H1 (cell line): ENCODE measurements around the gene IL13. TPM values are rescaled to one million over a fixed set of nuclear protein-coding genes. Genes with fewer than 3 reads are reported as not detected.

Experiments
- CTCF ChIA-PET: fragments of 300-600 bp; sonication (Branson Sonifier 250); formaldehyde crosslinking; loops from one replicate; lab custom pipeline; 2021; ENCODE audit not compliant: partially characterized antibody; lab: Charles Lee
- POLR2A ChIA-PET: fragments of 300-600 bp; sonication (Branson Sonifier 250); formaldehyde crosslinking; loops from one replicate; lab custom pipeline; 2021; ENCODE audit warnings: inconsistent platforms; ENCODE audit not compliant: partially characterized antibody; lab: Charles Lee
- DNase-seq, 2 experiments: peaks; one replicate each; pipeline versions ENCODE4 v3.0.0 to v3.0.0-alpha.2; 2010 to 2022; ENCODE audit warnings: low spot score in 2 of 2, low read depth in 1 of 2, mixed read lengths in 1 of 2
- FAIRE-seq: peaks from 2 replicates; lab custom pipeline; 2011; peaks lifted over from hg19 to GRCh38; lab: Jason Lieb, UNC
- H2AFZ ChIP-seq: 2 replicates; pipeline ENCODE4 v1.8.1; 2012; ENCODE audit warnings: low read length, inconsistent platforms
- H2AK5ac ChIP-seq: 2 replicates; pipeline ENCODE4 v1.6.1; 2013; ENCODE audit warnings: low read depth, low read length
- H2BK120ac ChIP-seq: replicated peaks from 2 replicates; pipeline ENCODE3; 2013; ENCODE audit warnings: low read depth, low read length, inconsistent platforms
- H2BK12ac ChIP-seq: 2 replicates; pipeline ENCODE4 v1.6.1; 2013; ENCODE audit warnings: low read depth, low read length
- H2BK15ac ChIP-seq: 2 replicates; pipeline ENCODE4 v1.6.1; 2013; ENCODE audit warnings: low read length
- H2BK20ac ChIP-seq: 2 replicates; pipeline ENCODE4 v1.6.1; 2013; ENCODE audit warnings: low read length
- H2BK5ac ChIP-seq: 2 replicates; pipeline ENCODE4 v1.6.1; 2013; ENCODE audit warnings: low read depth, low read length
- H3K14ac ChIP-seq: 2 replicates; pipeline ENCODE4 v1.6.1; 2013; ENCODE audit warnings: inconsistent platforms; ENCODE audit not compliant: insufficient read length
- H3K18ac ChIP-seq: 2 replicates; pipeline ENCODE4 v1.6.1; 2013; ENCODE audit warnings: low read length; ENCODE audit errors: extremely low read depth
- H3K23ac ChIP-seq: 2 replicates; pipeline ENCODE4 v1.6.1; 2013; ENCODE audit warnings: inconsistent platforms; ENCODE audit not compliant: insufficient read length
- H3K23me2 ChIP-seq: 2 replicates; pipeline ENCODE4 v1.6.1; 2013; ENCODE audit warnings: low read depth, low read length
- H3K27ac ChIP-seq: 2 replicates; pipeline ENCODE4 v1.6.1; 2011; ENCODE audit warnings: low read depth, low read length, inconsistent platforms
- H3K27me3 ChIP-seq, 4 experiments: replicated peaks in 1 of 4; 1 replicate in 1 of 4; 2 replicates in 3 of 4; pipeline versions ENCODE4 v1.6.1 to v1.8.1; 2011 to 2013; ENCODE audit warnings: low read length in 3 of 4, mild to moderate bottlenecking in 3 of 4, inconsistent platforms in 2 of 4, mixed read lengths in 2 of 4, moderate library complexity in 1 of 4; ENCODE audit not compliant: control insufficient read depth in 3 of 4, insufficient read depth in 3 of 4; ENCODE audit errors: extremely low read depth in 1 of 4
- H3K36me3 ChIP-seq, 4 experiments: 2 replicates each; pipeline versions ENCODE4 v1.6.1 to v1.8.1; 2011 to 2013; ENCODE audit warnings: mild to moderate bottlenecking in 4 of 4, low read length in 3 of 4, moderate library complexity in 2 of 4, control low read depth in 1 of 4, inconsistent platforms in 1 of 4; ENCODE audit not compliant: insufficient read depth in 4 of 4, control insufficient read depth in 2 of 4
- H3K4ac ChIP-seq: replicated peaks from 2 replicates; pipeline ENCODE3; 2013; ENCODE audit warnings: low read length, low read depth, mixed read lengths, inconsistent platforms; ENCODE audit not compliant: insufficient read length
- H3K4me1 ChIP-seq, 4 experiments: replicated peaks in 1 of 4; 1 replicate in 1 of 4; 2 replicates in 3 of 4; pipeline versions ENCODE4 v1.6.1 to v1.8.1; 2011 to 2013; ENCODE audit warnings: low read length in 3 of 4, inconsistent platforms in 2 of 4, mixed read lengths in 1 of 4; ENCODE audit not compliant: insufficient read depth in 4 of 4, control insufficient read depth in 3 of 4
- H3K4me2 ChIP-seq, 2 experiments: 2 replicates each; pipeline versions ENCODE4 v1.6.1 to v1.8.1; 2011 to 2013; ENCODE audit warnings: low read depth in 2 of 2, low read length in 2 of 2, control low read depth in 1 of 2, inconsistent platforms in 1 of 2, mild to moderate bottlenecking in 1 of 2; ENCODE audit not compliant: insufficient read depth in 1 of 2
- H3K4me3 ChIP-seq, 4 experiments: fragments of 200-600, 300-600 bp in 1 of 4; sonication (generic), shearing (Covaris generic), sonication (Bioruptor Twin) in 1 of 4; 2 replicates each; pipeline versions ENCODE4 v1.5.1 to v1.8.1; 2011 to 2016; ENCODE audit warnings: low read length in 4 of 4, low read depth in 3 of 4, control low read depth in 2 of 4, inconsistent platforms in 2 of 4, mild to moderate bottlenecking in 2 of 4, mixed read lengths in 1 of 4, moderate library complexity in 1 of 4; ENCODE audit not compliant: insufficient read depth in 2 of 4; ENCODE audit errors: extremely low read depth in 1 of 4
- H3K56ac ChIP-seq: replicated peaks from 2 replicates; pipeline ENCODE3; 2013; ENCODE audit warnings: low read depth, mild to moderate bottlenecking, mixed read lengths, low read length, inconsistent platforms; ENCODE audit not compliant: insufficient read length
- H3K79me1 ChIP-seq: 2 replicates; pipeline ENCODE4 v1.6.1; 2013; ENCODE audit warnings: low read depth, low read length, control low read depth
- H3K79me2 ChIP-seq, 2 experiments: 2 replicates each; pipeline versions ENCODE4 v1.6.1 to v1.8.1; 2012 to 2013; ENCODE audit warnings: low read length in 2 of 2, mild to moderate bottlenecking in 2 of 2, inconsistent platforms in 1 of 2; ENCODE audit not compliant: insufficient read depth in 2 of 2, control insufficient read depth in 1 of 2
- H3K9ac ChIP-seq, 4 experiments: replicated peaks in 1 of 4; 1 replicate in 1 of 4; 2 replicates in 3 of 4; pipeline versions ENCODE4 v1.6.1 to v1.8.1; 2011 to 2013; ENCODE audit warnings: low read depth in 3 of 4, low read length in 3 of 4, control low read depth in 2 of 4, mild to moderate bottlenecking in 2 of 4, moderate library complexity in 2 of 4, inconsistent platforms in 1 of 4; ENCODE audit errors: extremely low read depth in 1 of 4
- H3K9me3 ChIP-seq, 2 experiments: 2 replicates each; pipeline versions ENCODE4 v1.6.1 to v1.8.1; 2012 to 2013; ENCODE audit warnings: mild to moderate bottlenecking in 2 of 2, moderate library complexity in 2 of 2, control low read depth in 1 of 2, inconsistent platforms in 1 of 2, low read depth in 1 of 2, low read length in 1 of 2, mixed read lengths in 1 of 2; ENCODE audit not compliant: insufficient read depth in 2 of 2
- H4K20me1 ChIP-seq, 2 experiments: replicated peaks in 1 of 2; 2 replicates each; pipeline versions ENCODE3 to v1.8.1; 2011 to 2013; ENCODE audit warnings: inconsistent platforms in 2 of 2, low read length in 2 of 2, mild to moderate bottlenecking in 1 of 2; ENCODE audit not compliant: insufficient read depth in 2 of 2, control insufficient read depth in 1 of 2
- H4K5ac ChIP-seq: 2 replicates; pipeline ENCODE4 v1.6.1; 2013; ENCODE audit warnings: low read length, low read depth, mixed read lengths, inconsistent platforms; ENCODE audit not compliant: insufficient read length
- H4K8ac ChIP-seq: 2 replicates; pipeline ENCODE4 v1.8.0; 2013; ENCODE audit warnings: mild to moderate bottlenecking, moderate library complexity, low read length, inconsistent platforms; ENCODE audit not compliant: insufficient read depth; ENCODE audit errors: extremely low read depth
- H4K91ac ChIP-seq: replicated peaks from 2 replicates; pipeline ENCODE3; 2013; ENCODE audit warnings: low read length, mixed read lengths, inconsistent platforms; ENCODE audit not compliant: insufficient read length
- BACH1 ChIP-seq: IDR thresholded peaks from 2 replicates; pipeline ENCODE4 v1.6.1; 2012; ENCODE audit warnings: low read length, improper control_type of control experiment
- PHF8 ChIP-seq: fragments of 200-600 bp; sonication (generic); conservative IDR thresholded peaks from 2 replicates; pipeline ENCODE4 v1.7.1; 2012; ENCODE audit warnings: low read depth, mild to moderate bottlenecking, inconsistent platforms, low read length, moderate library complexity
- WGBS, 2 experiments: shearing (Covaris generic) in 1 of 2; methylation state at CpG; one replicate each; pipeline versions ENCODE4 v1.1.6 to v1.1.7; 2013 to 2015; ENCODE audit warnings: low lambda C conversion rate in 2 of 2, mixed read lengths in 2 of 2, inconsistent platforms in 1 of 2, low coverage in 1 of 2, missing lambda C conversion rate in 1 of 2; ENCODE audit not compliant: insufficient replicate concordance in 2 of 2, insufficient coverage in 1 of 2, insufficient read length in 1 of 2; ENCODE audit errors: extremely low coverage in 1 of 2, missing lambda C conversion rate in 1 of 2; 5-methylcytosine and 5-hydroxymethylcytosine counted together
- polyA plus RNA-seq, 7 experiments: library from polyadenylated mRNA; depleted of rRNA in 3 of 7; stranded (reverse) in 5 of 7; unstranded in 2 of 7; fragments of >200 nt in 5 of 7; fragments of 200-250 nt in 2 of 7; gene quantifications; 1 replicate in 5 of 7; 2 replicates in 1 of 7; 4 replicates in 1 of 7; pipeline versions ENCODE4 v1.2.1 to v1.2.3, GENCODE V29; 2011 to 2013; ENCODE audit warnings: missing spikeins in 2 of 7, mixed read lengths in 2 of 7
- total RNA-seq: library from RNA; stranded (reverse); fragmentation: NEBNext Ultra II Directional; extraction: Animal tissue kit (Norgen Biotek cat#: 25700); gene quantifications from 2 replicates; pipeline ENCODE4 v1.2.1, GENCODE V29; 2021

The IL13 gene
- total and polyA plus RNA-seq, 2 of the 8 experiments (the other 6 are each of a cell fraction or from before 2014, with no cell fraction given) = not detected

- FAIRE-seq = no peak
- CTCF ChIA-PET = interaction anchor here (1.0 to 1.8 kb wide), 8 partner anchors 12 to 160 kb away, joined by 3 to 7 read pairs (median 4); no protein-coding TSS in a partner anchor
- WGBS, 2 experiments = 89% methylated on average over 9 of the region's 9 CpGs; no CpG with 5 or more reads in 1 of the 2 experiments
Measured at GRCh38 chr5:132658381-132659302, 669 bp downstream of the IL13 start.

More at GRCh38 chr5:132658381-132659302, 669 bp downstream of the IL13 start:
- no peak overlapping the region for H3K23ac ChIP-seq
- POLR2A ChIA-PET = interaction anchor here (0.9 to 1.0 kb wide), 2 partner anchors 9 to 13 kb away, joined by 3 read pairs; no protein-coding TSS in a partner anchor
- no peak overlapping the region for H2BK120ac ChIP-seq
- H3K4ac ChIP-seq = no peak overlapping the region
- H3K4me3 ChIP-seq = no peak overlapping the region
- no peak overlapping the region for H3K18ac ChIP-seq
- H3K27me3 ChIP-seq = peaks cover 10 to 38% (median 30%) of the 10 kb centered on the region in 4 experiments
- no peak overlapping the region for H3K4me2 ChIP-seq
- no peak overlapping the region for H2BK5ac ChIP-seq
- no peak overlapping the region for H2BK12ac ChIP-seq
- no peaks in the 10 kb centered on the region for H3K79me2 ChIP-seq
- peaks cover 2% of the 10 kb centered on the region; the same call in 1 of the 2 replicates for H3K23me2 ChIP-seq
- H3K79me1 ChIP-seq = no peaks in the 10 kb centered on the region
- peaks cover 0 to 1% of the 10 kb centered on the region in 2 experiments for H4K20me1 ChIP-seq
- no peak overlapping the region for H3K27ac ChIP-seq
- H3K36me3 ChIP-seq = no peaks in the 10 kb centered on the region
- H2BK20ac ChIP-seq = no peak overlapping the region
- DNase-seq = no peak
- H3K9ac ChIP-seq = no peak overlapping the region
- peaks cover 0 to 8% (median 2%) of the 10 kb centered on the region in 4 experiments; a peak in 4 of 7 replicates for H3K4me1 ChIP-seq
- H4K5ac ChIP-seq = no peak overlapping the region
- no peak overlapping the region for H3K14ac ChIP-seq
- no peak overlapping the region for H2AFZ ChIP-seq
- H4K91ac ChIP-seq = no peak overlapping the region
- TF ChIP-seq PHF8 (no peak), BACH1 (no peak)
- no peak overlapping the region for H2AK5ac ChIP-seq
- no peak overlapping the region for H2BK15ac ChIP-seq
- H4K8ac ChIP-seq = no peak overlapping the region; the same call in 1 of the 2 replicates
- H3K56ac ChIP-seq = no peak overlapping the region
- no peaks in the 10 kb centered on the region; a peak in 1 of 4 replicates for H3K9me3 ChIP-seq
